Stimulated activated CD4-positive, alpha-beta T cell treated with anti-CD3 and anti-CD28 coated beads, Interleukin-1b, Interleukin-23, amount 100 ng/mL, for 48 hours (primary cell): ENCODE results near the gene PHF8.

ENCODE experiments used
- DNase-seq: peaks from one replicate; pipeline ENCODE4 v3.0.0-alpha.2; 2020

The PHF8 gene

DNA sequence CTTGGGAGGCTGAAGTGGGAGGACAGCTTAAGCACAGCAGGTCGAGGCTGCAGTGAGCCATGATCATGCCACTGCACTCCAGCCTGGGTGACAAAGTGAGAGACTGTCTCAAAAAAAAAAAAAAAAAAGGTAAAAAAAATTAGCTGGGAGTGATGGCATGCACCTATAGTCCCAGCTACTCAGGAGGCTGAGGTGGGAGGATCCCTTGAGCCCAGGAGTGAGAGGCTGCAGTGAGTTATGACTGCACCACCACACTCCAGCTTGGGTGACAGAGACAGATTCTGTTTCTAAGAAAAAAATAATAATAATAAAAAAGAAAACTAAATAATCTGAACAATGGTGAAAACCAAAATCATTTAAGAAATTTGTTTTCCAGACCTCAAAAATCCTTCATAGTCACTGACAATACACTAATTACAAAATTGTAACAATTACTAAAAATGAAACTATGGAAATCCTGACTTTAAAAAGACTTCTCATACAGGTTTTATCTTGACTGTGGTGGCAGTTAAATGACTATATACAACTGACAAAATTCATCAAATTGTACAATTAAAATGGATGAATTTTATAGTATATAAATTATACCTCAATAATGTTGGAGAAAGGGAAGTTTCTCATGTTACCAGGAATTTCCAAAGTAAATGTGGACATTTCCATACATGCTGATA is 31.3 kb downstream of the PHF8 start:
- DNase-seq: no peak

DNA sequence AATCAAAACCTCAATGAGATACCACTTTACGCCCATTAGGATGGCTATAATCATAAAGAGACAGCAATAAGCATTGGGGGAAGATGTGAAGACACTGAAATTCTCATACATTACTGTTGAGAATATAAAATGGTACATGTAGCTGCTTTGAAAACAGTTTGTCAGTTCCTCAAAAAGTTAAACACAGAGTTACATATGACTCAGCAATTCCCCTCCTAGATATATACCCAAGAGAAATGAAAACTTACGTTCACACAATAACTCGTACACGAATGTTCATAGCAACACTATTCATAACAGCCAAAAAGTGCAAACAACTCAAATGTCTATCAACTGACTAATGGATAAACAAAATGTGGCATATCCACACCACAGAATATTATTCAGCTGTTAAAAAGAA is 36.6 kb downstream of the PHF8 start:
- DNase-seq: no peak

DNA sequence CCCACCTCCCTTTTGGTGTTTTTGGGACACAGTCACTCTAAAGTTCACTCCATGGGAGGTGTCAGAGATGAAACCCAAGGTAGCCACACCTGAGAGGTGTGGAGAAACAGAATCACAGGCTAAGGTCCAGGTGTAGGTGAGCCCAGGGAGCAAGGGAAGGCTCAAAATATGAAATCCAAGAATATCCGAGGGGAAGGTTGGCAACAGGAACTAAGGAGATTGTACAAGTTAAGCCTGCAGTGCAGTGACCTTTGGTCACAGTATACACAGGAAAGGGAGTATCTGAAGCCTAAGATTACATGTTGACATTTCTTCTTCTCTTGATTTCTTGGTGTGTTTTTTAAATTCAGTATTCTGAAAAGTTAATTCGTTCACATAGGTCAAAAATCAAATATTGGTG is 46.5 kb downstream of the PHF8 start:
- no peak for DNase-seq

DNA sequence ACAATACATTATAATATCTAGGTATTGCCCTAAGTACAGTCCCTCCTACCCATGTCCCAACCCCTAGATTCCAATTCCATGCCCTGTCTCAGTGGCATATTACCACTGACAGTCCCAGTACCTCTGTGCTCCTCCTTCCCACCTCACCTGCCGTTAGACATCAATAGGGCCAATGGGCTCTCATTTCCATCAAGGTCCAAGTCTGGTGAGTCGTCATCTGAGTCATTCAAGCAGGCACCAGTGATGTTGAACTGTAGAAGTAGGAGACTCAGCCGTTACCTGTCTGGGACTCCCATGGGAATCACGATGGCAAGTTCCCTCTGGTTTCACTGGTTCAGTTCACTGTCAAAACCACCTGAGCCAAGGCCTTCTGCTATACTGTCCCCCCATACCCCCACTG is 51.7 kb downstream of the PHF8 start:
- no peak for DNase-seq

DNA sequence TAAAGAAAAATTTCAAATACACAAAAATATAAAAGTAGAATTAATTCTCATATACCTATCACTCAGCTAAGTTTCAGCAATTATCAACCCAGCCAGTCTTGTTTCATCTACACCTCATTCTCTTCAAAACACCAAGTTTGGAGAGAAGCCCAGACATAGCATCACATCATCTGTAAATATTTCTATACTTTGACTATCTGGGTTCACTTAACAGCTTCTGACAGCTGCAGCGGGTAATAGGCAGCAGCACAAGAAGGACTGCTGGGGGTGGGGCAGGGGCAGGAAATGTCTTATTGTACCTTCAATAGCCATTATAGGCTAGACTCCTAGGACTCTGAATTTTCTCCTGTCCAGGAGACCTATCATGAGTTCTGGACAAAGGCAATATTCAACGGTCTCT is 54.1 kb downstream of the PHF8 start:
- no peak for DNase-seq

DNA sequence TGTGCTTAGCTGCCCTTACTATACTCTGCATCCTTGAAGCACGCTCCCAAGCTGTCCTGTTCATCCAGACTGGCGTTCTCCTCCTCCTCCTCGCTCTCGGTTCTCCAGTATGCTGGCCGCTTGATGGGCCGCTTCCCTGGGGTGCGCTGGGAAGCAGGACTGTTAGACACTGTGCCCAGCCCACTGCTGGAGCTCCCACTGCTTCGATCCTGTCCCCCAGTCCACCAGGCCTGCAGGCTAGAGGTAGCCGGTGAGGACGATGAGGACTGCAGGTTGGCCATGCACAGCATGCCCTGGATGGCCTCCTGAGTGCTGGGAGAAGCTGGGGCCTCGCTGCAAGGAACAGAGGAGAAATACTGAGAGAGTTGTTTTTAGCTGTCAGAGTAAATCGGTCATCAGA is 59.4 kb downstream of the PHF8 start:
- DNase-seq: no peak

DNA sequence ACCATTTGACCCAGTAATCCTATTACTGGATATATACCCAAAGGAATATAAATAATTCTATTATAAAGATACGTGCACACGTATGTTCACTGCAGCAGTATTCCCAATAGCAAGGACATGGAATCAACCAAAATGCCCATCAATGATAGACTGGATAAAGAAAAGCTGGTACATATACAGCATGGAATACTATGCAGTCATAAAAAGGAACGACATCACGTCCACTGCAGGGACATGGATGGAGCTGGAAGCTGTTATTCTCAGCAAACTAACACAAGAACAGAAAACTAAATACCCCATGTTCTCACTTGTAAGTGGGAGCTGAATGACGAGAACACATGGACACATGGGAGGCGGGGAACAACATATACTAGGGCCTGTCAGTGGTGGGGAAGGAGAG is 69.7 kb downstream of the PHF8 start:
- no peak for DNase-seq

DNA sequence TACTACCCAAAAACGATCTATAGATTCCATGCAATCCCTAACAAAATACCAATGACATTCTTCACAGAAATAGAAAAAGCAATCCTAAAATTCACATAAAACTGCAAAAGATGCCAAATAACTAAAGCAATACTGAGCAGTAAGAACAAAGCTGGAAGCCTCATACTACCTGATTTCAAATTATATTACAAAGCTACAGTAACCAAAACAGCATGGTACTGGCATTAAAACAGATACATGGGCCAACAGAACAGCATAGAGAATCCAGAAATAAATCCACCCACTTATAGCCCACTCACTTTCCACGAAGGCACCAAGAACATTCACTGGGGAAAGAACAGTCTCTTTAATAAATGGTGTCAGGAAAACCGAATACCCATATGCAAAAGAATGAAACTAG is 74.7 kb downstream of the PHF8 start:
- no peak for DNase-seq

DNA sequence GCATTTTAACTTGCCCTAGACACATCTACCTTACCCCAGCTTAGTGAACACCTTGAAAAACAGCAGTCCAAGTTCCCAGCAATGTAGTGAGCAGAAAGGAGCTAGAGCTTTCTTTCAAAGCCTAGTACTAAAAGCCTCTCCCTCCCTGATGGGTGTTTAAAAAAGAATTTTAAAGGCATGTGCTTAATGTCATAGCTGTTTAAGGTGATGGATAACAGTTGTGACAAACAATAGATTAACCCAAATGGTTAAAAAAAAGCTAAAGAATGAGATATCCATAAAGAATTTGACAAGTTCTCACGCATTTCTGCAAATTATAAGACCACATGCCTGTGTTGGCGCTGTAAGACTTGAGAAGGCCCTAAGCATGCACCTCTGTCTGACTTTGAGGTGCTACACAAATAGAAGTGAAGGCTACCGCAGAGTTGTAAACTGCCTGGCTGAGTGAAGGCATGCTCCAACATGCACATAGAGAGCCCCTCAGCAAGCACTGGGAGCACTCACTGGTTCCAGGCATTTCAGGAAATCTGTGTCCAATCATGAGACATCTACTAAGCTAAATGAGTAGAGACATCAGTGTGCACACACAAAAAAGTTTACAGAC is 94.0 kb downstream of the PHF8 start:
- DNase-seq: no peak

DNA sequence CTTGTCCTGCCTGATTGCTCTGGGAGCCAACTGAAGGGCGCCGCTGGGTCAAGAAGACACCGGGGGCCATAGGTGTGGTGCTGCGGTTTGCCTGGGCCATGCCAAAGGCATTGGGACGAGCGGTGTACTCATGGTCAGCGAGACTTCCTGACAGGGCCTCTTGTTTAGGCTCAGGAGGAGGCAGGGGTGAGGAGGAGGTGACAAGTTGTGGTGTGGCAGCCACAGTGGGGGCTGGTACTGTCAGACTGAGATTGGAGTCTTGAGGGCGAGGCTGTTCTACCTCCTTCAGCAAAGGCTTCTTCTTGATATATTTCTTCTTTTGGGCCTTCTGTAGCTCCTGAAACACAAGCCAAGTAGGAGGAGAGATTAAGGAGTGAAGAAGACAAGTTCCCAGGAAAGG is 104.1 kb downstream of the PHF8 start:
- DNase-seq: no peak

DNA sequence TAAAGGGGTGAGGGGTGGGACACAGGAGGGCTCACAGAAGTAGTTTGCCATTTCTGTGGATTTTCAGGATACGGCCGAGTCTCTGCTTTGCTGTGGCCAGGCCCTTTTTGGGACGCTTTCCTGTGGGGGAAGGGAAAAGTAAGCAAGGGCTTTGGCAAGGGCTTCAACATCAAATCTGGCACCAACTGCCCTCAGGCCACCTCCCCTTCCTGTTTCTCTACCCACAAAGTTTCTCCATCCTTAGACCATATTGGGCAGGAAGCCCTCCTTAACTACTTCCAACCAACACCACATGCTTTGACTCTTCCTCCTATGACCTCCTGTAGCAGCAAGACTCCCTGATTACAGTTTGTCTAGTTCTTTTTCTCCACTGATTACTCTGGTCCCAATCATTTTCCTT is 105.1 kb downstream of the PHF8 start:
- no peak for DNase-seq

DNA sequence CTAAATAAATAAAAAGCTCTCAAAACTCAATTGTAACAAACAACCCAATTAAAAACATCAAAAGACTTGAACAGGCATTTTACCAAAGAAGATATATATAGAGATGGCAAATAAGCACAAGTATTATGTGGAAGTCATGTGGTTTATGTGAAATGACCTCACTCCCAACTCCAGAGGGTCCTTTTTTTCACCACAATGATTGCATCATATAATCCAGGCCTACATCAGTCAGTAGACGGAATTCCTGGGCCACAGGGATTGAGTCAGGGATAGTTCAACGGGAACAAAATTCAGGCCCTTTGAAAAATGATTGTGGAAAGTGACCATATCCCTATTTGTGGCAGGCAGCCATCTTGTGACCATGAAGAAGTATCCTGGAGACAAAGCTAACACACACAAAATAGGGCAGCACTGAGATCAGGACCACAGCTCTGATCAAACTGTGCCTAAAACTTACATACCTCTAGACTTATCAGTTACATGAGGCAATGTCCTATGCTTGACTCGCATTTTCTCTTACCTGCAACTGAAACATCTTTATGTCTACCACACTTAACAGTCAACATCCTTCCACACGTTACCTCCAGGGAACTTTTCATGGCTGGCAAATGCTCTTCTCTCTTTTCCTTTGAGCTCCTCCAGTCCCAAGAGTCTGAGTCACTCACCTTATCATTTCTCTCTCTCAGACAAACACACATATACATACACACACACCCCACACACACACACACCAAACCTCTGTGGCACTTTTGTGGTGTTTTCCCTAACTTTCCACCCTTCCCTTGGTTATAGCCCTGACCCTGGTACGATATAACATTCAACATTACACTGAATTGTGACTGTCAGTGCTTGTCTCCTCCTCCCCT is 113.5 kb downstream of the PHF8 start:
- no peak for DNase-seq

DNA sequence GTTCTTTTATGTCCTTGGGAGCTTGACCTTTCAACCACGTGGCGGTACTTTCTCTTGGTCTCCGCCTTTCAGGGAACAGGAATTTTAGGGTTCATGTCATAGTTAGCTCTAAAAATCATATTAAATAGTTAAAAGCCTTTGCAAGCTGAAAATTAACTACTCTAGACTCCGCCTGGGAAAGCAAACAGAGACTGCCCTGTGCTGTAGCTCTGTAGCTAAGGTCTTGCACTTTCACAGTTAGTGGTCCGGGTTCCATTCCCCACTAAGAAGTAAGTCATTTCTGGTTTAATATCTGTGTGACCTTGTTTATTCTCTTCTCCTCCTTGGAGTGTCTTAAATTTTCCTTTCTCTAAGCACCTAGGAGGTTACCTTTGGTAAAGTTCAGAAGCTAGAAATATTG is 118.2 kb downstream of the PHF8 start:
- no peak for DNase-seq

DNA sequence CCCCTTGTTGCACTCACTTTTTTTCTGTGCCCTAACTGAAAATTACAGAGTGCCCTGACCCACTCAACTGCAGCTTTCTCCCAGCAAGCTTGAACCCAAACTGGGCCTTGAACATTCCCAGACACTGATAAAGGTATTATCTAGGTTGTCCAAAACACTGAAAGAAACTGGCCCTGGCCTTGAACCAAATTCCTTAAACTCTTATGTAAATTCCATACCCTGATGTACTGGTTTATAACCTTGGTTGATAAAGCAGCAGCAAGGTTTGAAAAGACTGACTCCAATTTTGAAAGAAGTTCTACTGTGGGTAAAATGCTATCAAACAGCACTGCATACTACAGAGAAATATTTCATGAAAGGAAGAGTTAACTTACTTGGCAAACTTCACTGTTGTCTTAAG is 125.6 kb downstream of the PHF8 start:
- DNase-seq: no peak

DNA sequence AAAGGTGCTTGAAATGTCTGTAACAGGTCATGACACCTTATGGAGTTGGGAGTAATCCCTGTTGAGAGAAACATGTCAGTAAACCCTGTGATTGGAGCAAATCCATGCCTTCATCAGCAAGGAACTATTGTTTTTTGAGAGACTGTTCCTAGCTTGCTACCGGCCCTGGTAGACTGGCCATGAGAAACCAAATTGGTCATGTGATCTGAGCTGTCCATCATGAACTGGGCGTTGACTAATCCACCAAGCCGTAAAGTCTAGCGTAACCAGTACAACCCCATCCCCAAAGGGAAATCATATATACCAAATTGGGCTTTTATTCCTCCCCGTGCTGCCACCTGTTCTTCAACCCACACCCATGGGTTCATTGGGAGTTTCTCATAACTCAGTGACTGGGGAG is 143.7 kb downstream of the PHF8 start:
- no peak for DNase-seq

DNA sequence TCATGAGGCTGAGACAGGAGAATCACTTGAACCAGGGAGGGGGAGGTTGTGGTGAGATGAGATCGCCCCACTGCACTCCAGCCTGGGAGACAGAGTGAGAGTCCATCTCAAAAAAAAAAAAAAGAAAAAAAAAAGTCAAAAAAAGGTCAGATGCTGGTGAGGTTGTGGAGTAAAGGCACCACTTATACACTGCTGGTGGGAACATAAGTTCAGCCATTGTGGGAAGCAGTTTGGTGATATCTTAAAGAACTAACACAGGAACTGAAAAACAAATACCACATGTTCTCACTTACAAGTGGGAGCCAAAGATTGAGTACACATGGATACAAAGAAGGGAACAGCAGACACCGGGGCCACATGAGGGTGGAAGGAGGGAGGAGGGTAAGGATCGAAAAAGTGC is 149.0 kb downstream of the PHF8 start:
- DNase-seq: no peak
